GM10248 (cell line): ENCODE results near the gene MDFIC.

Source experiments
- CTCF ChIA-PET: fragments of 300-600 bp; sonication (Branson Sonifier 250); formaldehyde crosslinking; extraction: SDS; loops from one replicate; lab custom pipeline; 2021; ENCODE audit warnings: antibody characterized with exemption; lab: Yijun Ruan, JAX
- POLR2A ChIA-PET: fragments of 350-650 bp; sonication (Branson Sonifier 250); formaldehyde crosslinking; extraction: SDS; loops from one replicate; lab custom pipeline; 2020; ENCODE audit warnings: antibody characterized with exemption; lab: Yijun Ruan, JAX
- DNase-seq: peaks from one replicate; pipeline ENCODE4 v3.0.0; 2012; ENCODE audit errors: extremely low spot score
- CTCF ChIP-seq: IDR thresholded peaks from 2 replicates; pipeline ENCODE4 v1.5.1; 2012; ENCODE audit warnings: mild to moderate bottlenecking, low read depth; ENCODE audit errors: extremely low read depth, missing control alignments, control extremely low read depth

Gene MDFIC

GRCh38 chr7:115009139-115009538 lies 87.2 kb downstream of the MDFIC start:
- ChIA-PET POLR2A (no interaction called here), CTCF (interaction anchor here (1.1 to 3.6 kb wide), 8 partner anchors 11 to 144 kb away, joined by 3 to 18 read pairs (median 4); no protein-coding TSS in a partner anchor)
- no peak for DNase-seq
- TF ChIP-seq CTCF = no peak

GRCh38 chr7:115009736-115010440 lies 88.0 kb downstream of the MDFIC start:
- DNase-seq = no peak
- ChIA-PET CTCF (interaction anchor here (1.1 to 3.6 kb wide), 5 partner anchors 11 to 178 kb away, joined by 3 to 18 read pairs (median 5); no protein-coding TSS in a partner anchor), POLR2A (no interaction called here)
- TF ChIP-seq CTCF = no peak

DNA sequence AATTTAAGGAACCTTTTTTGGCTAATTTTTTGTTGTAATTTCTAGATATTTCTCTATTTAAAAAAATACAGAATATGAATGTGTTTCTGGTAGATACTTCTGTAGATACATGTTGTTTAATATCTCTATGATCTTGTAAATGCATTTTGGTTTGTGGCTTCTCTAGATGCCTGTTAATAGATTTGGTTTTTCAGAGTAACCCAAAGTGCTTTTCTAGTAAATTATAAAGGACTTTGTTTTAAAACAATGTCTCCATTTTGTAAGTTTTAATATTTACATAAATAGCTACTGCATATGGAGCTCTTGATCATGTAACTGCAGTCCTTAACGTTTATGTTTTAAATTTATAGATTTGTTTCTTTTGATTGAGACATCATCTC lies 88.5 kb downstream of the MDFIC start:
- ChIA-PET POLR2A (no interaction called here), CTCF (interaction anchor here (1.1 to 1.4 kb wide), 2 partner anchors 145 to 178 kb away, joined by 3 to 6 read pairs; no protein-coding TSS in a partner anchor)
- TF ChIP-seq CTCF = no peak
- DNase-seq = no peak

GRCh38 chr7:115013886-115014285 lies 92.0 kb downstream of the MDFIC start:
- ChIA-PET POLR2A (no interaction called here), CTCF (no interaction called here)
- no peak for DNase-seq
- no peak for TF ChIP-seq CTCF

GRCh38 chr7:115014794-115015193 lies 92.9 kb downstream of the MDFIC start:
- CTCF ChIA-PET = no interaction called here
- no peak for TF ChIP-seq CTCF
- no peak for DNase-seq
- POLR2A ChIA-PET = no interaction called here

GRCh38 chr7:115015619-115016018 lies 93.7 kb downstream of the MDFIC start:
- CTCF ChIA-PET = no interaction called here
- POLR2A ChIA-PET = no interaction called here
- no peak for DNase-seq
- TF ChIP-seq CTCF = no peak
